Measurements from ENCODE around the gene GP9.

GP9 gene

GRCh38 chr3:129060276-129061022 is at the start of gene GP9:
Gene GP9, plus strand, starts transcription at chr3:129060779. Its CDS starts 961 bp downstream, at chr3:129061740.
- no peak for ATAC-seq
- TF ChIP-seq PPARA (CRISPR knock-in tag; IDR thresholded peaks at IDR 0.05; ENCODE audit: borderline replicate concordance) (no peak), TCF4 (CRISPR knock-in tag; IDR thresholded peaks at IDR 0.05; ENCODE audit: borderline replicate concordance) (no peak), ZNF8 (CRISPR knock-in tag; IDR thresholded peaks at IDR 0.05) (no peak), ZNF70 (CRISPR knock-in tag; IDR thresholded peaks at IDR 0.05) (no peak), ZC3H10 (CRISPR knock-in tag; IDR thresholded peaks at IDR 0.05) (no peak), ISL1 (CRISPR knock-in tag; IDR thresholded peaks at IDR 0.05) (no peak), GLIS3 (CRISPR knock-in tag; IDR thresholded peaks at IDR 0.05) (no peak), ARNTL (CRISPR knock-in tag; IDR thresholded peaks at IDR 0.05; ENCODE audit: borderline replicate concordance, low read depth) (no peak), ZNF565 (CRISPR knock-in tag; conservative IDR thresholded peaks at IDR 0.05; ENCODE audit: low read depth) (no peak), ZFP30 (CRISPR knock-in tag; IDR thresholded peaks at IDR 0.05) (no peak)
- TF ChIP-seq, protein P1, sequence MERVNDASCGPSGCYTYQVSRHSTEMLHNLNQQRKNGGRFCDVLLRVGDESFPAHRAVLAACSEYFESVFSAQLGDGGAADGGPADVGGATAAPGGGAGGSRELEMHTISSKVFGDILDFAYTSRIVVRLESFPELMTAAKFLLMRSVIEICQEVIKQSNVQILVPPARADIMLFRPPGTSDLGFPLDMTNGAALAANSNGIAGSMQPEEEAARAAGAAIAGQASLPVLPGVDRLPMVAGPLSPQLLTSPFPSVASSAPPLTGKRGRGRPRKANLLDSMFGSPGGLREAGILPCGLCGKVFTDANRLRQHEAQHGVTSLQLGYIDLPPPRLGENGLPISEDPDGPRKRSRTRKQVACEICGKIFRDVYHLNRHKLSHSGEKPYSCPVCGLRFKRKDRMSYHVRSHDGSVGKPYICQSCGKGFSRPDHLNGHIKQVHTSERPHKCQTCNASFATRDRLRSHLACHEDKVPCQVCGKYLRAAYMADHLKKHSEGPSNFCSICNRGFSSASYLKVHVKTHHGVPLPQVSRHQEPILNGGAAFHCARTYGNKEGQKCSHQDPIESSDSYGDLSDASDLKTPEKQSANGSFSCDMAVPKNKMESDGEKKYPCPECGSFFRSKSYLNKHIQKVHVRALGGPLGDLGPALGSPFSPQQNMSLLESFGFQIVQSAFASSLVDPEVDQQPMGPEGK (CRISPR knock-in tag; IDR thresholded peaks at IDR 0.05; ENCODE audit: borderline replicate concordance) = no peak
- TF ChIP-seq, protein P2, sequence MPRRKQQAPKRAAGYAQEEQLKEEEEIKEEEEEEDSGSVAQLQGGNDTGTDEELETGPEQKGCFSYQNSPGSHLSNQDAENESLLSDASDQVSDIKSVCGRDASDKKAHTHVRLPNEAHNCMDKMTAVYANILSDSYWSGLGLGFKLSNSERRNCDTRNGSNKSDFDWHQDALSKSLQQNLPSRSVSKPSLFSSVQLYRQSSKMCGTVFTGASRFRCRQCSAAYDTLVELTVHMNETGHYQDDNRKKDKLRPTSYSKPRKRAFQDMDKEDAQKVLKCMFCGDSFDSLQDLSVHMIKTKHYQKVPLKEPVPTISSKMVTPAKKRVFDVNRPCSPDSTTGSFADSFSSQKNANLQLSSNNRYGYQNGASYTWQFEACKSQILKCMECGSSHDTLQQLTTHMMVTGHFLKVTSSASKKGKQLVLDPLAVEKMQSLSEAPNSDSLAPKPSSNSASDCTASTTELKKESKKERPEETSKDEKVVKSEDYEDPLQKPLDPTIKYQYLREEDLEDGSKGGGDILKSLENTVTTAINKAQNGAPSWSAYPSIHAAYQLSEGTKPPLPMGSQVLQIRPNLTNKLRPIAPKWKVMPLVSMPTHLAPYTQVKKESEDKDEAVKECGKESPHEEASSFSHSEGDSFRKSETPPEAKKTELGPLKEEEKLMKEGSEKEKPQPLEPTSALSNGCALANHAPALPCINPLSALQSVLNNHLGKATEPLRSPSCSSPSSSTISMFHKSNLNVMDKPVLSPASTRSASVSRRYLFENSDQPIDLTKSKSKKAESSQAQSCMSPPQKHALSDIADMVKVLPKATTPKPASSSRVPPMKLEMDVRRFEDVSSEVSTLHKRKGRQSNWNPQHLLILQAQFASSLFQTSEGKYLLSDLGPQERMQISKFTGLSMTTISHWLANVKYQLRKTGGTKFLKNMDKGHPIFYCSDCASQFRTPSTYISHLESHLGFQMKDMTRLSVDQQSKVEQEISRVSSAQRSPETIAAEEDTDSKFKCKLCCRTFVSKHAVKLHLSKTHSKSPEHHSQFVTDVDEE (CRISPR knock-in tag; IDR thresholded peaks at IDR 0.05) = no peak

- no peak for TF ChIP-seq RARB (CRISPR knock-in tag; IDR thresholded peaks at IDR 0.05)
- no peak for TF ChIP-seq ESRRG (CRISPR knock-in tag; IDR thresholded peaks at IDR 0.05)
- TF ChIP-seq TOX (CRISPR knock-in tag; IDR thresholded peaks at IDR 0.05; ENCODE audit: borderline replicate concordance) = no peak
- TF ChIP-seq ARNTL (CRISPR knock-in tag; IDR thresholded peaks at IDR 0.05; ENCODE audit: borderline replicate concordance, low read depth) = no peak
- no peak for TF ChIP-seq ZFP30 (CRISPR knock-in tag; IDR thresholded peaks at IDR 0.05)
- no peak for TF ChIP-seq CSDC2 (CRISPR knock-in tag; IDR thresholded peaks at IDR 0.05)
- TF ChIP-seq GLIS3 (CRISPR knock-in tag; IDR thresholded peaks at IDR 0.05) = no peak
- no peak for TF ChIP-seq ZNF565 (CRISPR knock-in tag; conservative IDR thresholded peaks at IDR 0.05; ENCODE audit: low read depth)
- TF ChIP-seq, protein P1 (CRISPR knock-in tag; IDR thresholded peaks at IDR 0.05; ENCODE audit: borderline replicate concordance) = no peak
- no peak for TF ChIP-seq BACH2 (CRISPR knock-in tag; IDR thresholded peaks at IDR 0.05; ENCODE audit: borderline replicate concordance)
- no peak for TF ChIP-seq SNAI2 (CRISPR knock-in tag; IDR thresholded peaks at IDR 0.05)
- peak; percentile 61 for ATAC-seq
Observed at GRCh38 chr3:129013491-129013891, 47.1 kb upstream of the GP9 start.

GRCh38 chr3:129014148-129014547 is 46.4 kb upstream of the GP9 start:
- no peak for TF ChIP-seq ISL1 (CRISPR knock-in tag; IDR thresholded peaks at IDR 0.05)
- no peak for TF ChIP-seq ZNF8 (CRISPR knock-in tag; IDR thresholded peaks at IDR 0.05)
- TF ChIP-seq BACH2 (CRISPR knock-in tag; IDR thresholded peaks at IDR 0.05; ENCODE audit: borderline replicate concordance) = no peak
- TF ChIP-seq TOX (CRISPR knock-in tag; IDR thresholded peaks at IDR 0.05; ENCODE audit: borderline replicate concordance) = no peak
- TF ChIP-seq, protein P3, sequence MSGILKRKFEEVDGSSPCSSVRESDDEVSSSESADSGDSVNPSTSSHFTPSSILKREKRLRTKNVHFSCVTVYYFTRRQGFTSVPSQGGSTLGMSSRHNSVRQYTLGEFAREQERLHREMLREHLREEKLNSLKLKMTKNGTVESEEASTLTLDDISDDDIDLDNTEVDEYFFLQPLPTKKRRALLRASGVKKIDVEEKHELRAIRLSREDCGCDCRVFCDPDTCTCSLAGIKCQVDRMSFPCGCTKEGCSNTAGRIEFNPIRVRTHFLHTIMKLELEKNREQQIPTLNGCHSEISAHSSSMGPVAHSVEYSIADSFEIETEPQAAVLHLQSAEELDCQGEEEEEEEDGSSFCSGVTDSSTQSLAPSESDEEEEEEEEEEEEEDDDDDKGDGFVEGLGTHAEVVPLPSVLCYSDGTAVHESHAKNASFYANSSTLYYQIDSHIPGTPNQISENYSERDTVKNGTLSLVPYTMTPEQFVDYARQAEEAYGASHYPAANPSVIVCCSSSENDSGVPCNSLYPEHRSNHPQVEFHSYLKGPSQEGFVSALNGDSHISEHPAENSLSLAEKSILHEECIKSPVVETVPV (CRISPR knock-in tag; IDR thresholded peaks at IDR 0.05) = no peak
- no peak for TF ChIP-seq ZFP3 (CRISPR knock-in tag; IDR thresholded peaks at IDR 0.05)
- no peak for TF ChIP-seq CREB5 (CRISPR knock-in tag; IDR thresholded peaks at IDR 0.05; ENCODE audit: low read depth)
- no peak for TF ChIP-seq SNAI2 (CRISPR knock-in tag; IDR thresholded peaks at IDR 0.05)
- TF ChIP-seq ZNF565 (CRISPR knock-in tag; conservative IDR thresholded peaks at IDR 0.05; ENCODE audit: low read depth) = no peak
- TF ChIP-seq ESRRG (CRISPR knock-in tag; IDR thresholded peaks at IDR 0.05) = no peak
- TF ChIP-seq GLIS3 (CRISPR knock-in tag; IDR thresholded peaks at IDR 0.05) = no peak
- TF ChIP-seq ZC3H10 (CRISPR knock-in tag; IDR thresholded peaks at IDR 0.05) = no peak
- no peak for TF ChIP-seq RARB (CRISPR knock-in tag; IDR thresholded peaks at IDR 0.05)
- TF ChIP-seq POU6F1 (CRISPR knock-in tag; IDR thresholded peaks at IDR 0.05; ENCODE audit: borderline replicate concordance, low read depth) = no peak
- TF ChIP-seq TCF4 (CRISPR knock-in tag; IDR thresholded peaks at IDR 0.05; ENCODE audit: borderline replicate concordance) = no peak
- TF ChIP-seq, protein P1 (CRISPR knock-in tag; IDR thresholded peaks at IDR 0.05; ENCODE audit: borderline replicate concordance) = no peak
- no peak for TF ChIP-seq PPARA (CRISPR knock-in tag; IDR thresholded peaks at IDR 0.05; ENCODE audit: borderline replicate concordance)
- ATAC-seq = no peak

Measured in SK-N-SH treated with all-trans-retinoic acid at 6 μM for 48 hours (cell line).